HG03469 (cell line): ENCODE results near the gene PROX2.

ENCODE experiments used
- ATAC-seq: cut with Tn5 transposase; IDR thresholded peaks from one replicate; pipeline ENCODE4 v1.9.1; 2021; ENCODE audit warnings: mild to moderate bottlenecking, moderate library complexity, moderate number of reproducible peaks; ENCODE audit not compliant: unreplicated experiment

The PROX2 gene

GRCh38 chr14:74846968-74847665 lies 28.8 kb downstream of the PROX2 start:
- no peak for ATAC-seq

GRCh38 chr14:74846168-74846567 lies 29.8 kb downstream of the PROX2 start:
- no peak for ATAC-seq

- no peak for ATAC-seq
These were observed 32.3 kb downstream of the PROX2 start for GRCh38 chr14:74843653-74844052.

DNA sequence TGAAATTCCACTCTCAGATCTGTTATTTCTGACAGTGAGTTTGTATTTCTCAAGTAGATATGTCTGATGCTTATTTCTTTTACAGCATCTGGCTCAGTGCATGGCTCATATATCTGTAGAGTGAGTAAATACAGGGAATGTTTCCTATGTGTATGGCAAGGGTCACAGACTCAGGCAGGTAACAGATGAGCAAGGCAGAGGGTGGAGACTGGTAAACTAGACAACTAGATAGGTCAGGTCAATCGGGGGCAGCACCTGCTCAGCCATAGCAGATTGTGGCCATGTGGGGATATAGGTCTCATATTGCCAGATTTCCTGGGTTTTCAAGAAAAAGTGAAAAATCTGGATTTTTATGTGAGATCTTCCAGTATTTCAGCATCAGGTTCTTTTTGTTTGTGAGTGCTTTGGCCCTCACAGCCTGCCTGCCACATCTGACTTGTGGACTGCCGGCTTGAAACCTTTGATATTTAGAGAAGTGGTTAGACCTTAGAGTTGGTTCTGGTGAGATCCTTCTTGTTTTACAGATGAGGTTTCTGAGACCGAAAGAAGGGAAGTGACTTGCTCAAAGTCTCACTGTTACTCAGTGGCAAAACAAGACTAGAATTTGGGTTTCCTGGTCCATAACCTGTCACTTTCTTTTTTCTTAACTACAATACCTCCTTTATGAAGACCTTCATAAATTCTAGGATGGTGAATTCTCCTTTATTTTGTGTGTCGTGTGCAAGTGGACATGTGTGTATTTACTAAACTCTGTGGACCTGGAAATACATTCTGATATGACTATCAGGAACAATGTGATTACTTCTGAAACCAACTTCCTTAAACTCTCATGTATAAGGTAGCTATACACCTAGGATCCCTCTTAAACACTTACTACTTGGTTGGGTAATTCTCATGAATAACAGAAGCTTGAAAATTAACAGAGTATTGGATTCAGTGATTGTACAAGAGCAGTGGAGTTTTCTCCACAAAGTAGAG lies 34.4 kb downstream of the PROX2 start:
- peak; percentile 57 for ATAC-seq

DNA sequence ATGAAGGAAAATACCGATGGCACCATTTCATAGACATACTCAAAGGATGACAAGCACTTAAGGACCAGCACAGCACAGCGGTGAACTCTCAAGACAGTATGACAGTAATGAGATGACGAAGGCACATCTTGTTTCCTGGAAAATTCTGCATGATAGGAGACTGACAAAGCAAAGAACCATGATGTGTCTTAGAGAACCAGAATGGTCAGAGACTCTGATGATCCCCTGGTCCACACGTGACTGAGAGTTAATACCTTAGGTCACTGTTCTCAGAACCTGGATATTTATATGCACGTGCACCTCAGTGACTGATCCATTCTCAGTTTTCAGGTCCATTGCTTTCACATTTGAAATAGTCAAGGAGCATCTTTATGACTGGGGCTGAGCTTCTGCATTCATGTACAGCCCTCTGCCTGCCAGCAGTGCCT lies 35.3 kb downstream of the PROX2 start:
- no peak for ATAC-seq

DNA sequence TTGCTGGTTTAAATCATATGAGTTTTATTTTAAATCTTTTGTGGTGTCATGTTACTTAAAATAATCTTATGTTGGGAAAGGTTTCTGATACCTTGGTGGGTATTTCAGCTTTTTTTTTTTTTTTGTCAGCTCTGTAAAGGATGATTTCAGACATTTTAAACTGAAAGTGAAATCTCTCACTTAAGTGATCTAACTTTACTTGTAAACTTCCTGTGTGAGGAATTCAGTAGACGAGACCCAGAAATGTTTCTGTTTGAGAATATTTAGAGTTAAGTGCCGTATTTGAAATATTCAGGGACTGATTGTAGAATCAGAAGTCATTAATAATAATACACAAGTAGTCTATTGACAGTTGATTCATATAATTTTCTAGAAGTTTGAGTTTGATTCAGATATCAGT lies 37.8 kb downstream of the PROX2 start:
- no peak for ATAC-seq

DNA sequence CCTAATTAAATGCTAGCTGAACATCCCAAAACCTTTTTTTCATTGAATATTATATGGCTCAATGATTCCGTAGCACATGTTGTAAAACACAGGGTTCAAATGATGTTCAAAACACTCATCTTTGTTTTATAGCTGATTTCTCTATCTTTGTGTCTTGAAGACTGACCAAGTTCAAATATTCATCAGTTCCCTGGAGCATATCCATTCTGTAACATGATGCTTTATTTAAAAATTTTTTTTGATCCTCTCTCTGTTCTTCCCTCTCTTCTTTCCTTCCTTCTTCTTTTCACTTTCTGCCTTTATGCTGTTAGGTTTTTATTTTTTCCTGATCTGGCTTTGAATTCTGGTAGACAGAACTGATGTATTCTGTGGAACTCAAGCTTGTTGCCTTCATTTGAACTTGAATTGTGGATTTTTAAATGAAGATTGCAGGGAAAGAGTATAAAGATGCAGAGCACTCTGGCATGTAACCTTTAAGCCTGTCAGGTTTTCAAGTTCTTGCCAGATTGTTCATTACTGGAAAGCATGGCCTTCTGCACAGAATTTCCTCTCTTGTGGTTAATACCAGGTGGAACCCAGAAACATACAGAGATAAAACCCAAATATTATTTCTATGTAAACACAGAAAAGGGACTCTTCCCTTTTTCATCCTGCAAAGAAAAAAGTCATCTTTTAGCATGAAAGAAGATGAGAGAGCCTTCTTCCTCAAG lies 39.5 kb downstream of the PROX2 start:
- no peak for ATAC-seq

DNA sequence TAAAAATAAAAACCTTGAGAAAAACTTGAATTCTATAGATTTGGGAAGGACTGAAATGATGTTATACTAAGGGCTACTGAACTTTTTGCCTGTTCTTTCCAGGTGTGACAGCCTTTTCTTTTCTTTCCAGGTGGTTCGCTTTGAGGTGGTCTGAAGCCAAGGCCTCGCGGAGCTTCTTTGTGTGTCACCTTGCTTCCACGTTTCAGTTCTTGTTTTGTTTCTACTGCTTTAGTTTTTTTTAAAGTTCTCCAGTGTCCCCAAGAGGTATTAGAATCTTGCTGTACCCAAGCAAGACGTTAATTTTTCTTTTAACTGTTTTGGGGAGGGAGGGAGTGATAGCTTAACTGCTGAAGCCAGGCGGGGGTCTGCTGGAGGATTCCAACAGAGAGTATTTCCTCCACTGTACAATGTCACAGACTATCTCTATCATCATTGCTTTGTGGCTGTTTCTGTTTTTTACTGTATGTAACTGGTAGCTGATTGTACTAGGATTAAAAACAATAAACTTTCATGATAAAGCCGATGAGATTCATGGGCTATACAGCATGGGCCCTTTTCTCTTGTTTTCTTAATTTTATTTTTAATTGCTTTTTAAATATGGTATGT lies 40.2 kb downstream of the PROX2 start:
- ATAC-seq = no peak

GRCh38 chr14:74834692-74835392 lies 41.1 kb downstream of the PROX2 start:
- ATAC-seq = no peak

DNA sequence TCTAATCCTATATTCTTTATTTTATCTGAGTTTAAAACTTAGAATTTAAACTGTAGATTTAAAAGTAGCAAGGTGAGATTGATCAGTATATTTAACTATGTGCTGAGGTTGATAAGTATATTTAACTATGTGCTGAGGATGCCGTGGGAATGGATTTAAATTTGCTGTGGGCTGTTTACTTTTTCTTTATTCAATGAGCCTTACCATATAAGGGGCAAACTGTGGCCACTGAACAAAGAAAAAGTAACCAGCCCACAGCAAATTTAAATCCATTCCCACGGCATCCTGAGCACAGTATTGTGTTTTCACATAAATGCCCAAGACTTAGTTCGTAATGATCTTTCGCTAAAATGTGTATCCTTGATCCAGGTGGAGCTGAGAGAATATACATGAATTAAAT lies 43.1 kb downstream of the PROX2 start:
- ATAC-seq = no peak

DNA sequence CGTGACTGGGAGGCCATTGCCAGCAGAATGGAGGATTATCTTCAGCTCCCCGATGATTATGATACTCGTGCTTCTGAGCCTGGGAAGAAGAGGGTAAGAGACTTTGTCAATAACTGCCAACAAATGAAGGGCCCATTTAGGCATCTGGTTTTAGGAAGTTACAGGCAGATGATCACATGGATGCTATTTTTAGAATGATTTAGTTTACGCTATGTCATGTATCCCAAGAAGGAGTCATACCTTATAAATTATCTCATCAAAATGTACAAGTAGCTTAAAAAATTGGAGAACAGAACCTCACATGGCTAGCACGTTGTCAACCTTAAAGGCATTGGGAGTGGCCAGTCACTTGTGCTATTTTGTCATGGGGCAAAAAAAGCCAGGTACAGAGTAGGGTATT lies 46.7 kb downstream of the PROX2 start:
- no peak for ATAC-seq

GRCh38 chr14:74826574-74826973 lies 49.4 kb downstream of the PROX2 start:
- no peak for ATAC-seq
